ENCODE results near the gene FGF14.

The FGF14 gene

DNA sequence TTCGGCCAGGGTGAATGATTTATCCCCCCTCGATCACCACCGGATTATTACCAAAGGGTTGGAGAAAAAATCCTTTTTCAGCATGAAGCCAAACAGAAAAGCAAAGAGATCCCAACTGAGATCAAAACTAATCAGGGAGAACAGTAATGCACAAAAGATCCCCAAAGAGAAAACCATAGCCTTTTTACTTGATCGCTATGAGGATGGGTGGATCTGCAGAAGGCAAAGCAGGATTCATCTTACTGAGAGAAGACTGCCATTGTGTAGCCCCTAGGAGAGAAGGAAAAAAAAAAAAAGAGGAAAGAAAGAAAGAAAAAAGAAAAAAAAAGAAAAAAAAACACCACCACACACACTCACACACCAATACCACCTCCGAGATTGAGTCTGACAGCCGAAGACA, at the start of gene FGF14:
Gene FGF14 (minus strand): TSS at position 283 of the 400 bp plus-strand sequence.
- no peak for DNase-seq (ENCODE audit: low read depth in 4 of 4, low spot score in 1 of 4)

DNA sequence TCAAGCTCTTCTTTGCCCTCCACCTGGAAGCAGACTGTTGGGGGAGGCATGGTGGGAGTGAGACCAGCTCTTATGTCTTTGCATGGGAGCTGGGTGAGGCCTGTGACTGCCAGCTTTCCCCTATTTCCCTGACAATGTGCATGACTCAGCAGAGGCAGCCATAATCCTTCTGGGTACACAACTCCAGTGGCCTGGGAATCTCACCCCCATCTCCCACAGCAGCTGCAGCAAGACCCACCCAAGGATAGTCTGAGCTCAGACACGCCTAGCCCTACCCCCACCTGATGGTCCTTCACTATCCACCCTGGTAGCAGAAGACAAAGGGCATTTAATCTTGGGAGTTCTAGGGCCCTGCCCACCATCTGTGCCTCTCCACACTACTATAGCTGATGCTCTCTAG, 41.4 kb upstream of the FGF14 start:
- no peak for DNase-seq (ENCODE audit: low read depth in 4 of 4, low spot score in 1 of 4)

DNA sequence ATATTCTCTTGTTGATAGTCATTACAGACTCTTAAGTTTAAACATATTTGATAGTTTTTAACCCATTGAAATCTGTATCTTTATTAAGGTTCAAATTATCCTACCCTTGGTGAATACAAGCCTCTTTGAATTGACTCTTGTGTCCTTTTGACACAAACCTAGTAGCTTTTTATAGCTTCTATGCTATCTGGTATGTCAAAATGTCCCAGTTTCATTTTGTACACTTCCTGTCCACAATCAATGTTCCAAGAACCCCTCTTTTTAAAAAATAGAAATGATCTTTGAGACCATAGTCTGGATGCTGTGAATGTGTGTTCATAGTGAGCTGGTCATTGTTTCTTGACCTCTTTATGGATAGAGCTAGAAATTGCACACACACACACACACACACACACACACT, 39.2 kb upstream of the FGF14 start:
- no peak for DNase-seq (ENCODE audit: low read depth in 4 of 4, low spot score in 1 of 4)

DNA sequence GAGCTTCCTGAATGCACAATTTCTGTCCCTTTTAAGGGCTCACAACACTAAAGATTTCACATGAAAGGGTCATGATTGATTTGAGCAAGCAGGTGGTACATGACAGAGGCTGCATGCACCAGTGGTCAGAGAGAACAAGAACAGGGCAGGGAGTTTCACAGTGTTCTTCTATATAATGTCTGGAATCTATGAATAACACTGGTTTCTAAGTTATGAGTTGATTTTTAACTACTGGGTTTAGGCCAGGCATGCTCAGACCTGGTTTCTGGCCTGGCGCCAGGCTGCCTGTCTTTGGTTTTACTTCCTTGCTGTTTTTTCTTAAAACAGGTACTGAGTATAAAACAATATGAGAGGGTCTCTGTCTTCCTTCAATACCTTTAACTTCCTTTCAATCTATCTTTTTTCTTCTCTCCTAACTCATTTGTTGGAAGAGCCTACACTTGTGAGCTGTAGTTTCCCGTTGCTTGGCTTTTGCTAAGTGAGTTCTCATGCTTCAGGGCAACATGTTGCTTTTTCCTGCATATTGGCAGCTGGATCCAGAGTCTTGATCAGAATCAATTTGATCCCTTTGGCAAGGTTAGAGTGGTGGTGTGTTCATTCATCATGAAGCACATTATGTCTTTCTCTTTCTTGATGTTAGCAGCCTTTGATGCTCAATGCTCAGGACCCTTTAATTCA, 38.5 kb upstream of the FGF14 start:
- DNase-seq (ENCODE audit: low read depth in 4 of 4, low spot score in 1 of 4): no peak

DNA sequence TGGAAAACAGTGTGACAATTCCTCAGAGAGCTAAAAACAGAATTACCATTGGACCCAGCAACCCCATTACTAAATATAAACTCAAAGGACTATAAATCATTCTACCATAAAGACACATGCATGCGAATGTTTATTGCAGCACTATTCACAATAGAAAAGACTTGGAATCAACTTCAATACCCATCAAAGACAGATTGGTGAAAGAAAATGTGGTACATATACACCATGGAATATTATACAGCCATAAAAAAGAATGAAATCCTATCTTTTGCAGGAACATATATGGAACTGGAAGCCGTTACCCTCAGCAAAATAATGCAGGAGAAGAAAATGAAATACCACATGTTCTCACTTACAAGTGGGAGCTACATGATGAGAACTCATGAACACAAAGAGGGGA, 20.8 kb upstream of the FGF14 start:
- DNase-seq (ENCODE audit: low read depth in 4 of 4, low spot score in 1 of 4): no peak

DNA sequence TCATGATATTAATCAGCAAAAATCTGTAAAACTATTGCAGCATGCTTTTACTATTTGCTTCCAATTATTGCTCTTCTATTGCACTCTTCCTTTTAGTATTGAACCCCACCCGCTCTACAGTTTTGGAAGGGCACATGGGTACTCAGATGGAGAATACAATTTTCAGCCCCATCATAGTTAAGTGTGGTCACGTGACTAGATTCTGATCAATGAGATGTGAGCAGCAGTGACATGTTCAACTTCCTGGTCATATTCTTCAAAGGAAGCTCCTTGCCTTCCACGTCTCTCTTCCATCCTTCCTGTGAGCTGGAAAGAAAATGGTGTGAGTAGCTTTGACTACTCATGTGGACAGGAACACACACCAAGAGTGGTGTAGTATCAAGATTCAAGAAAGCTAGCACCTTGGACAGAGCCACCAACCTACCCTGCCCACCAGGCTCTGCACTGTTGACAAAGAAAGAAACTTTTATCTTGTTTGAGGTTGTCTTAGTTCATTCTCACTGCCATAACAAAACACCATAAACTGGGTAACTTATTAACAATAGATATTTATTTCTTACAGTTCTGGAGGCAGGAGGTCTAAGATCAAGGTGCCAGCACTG, 3.8 kb upstream of the FGF14 start:
- DNase-seq (ENCODE audit: low read depth in 4 of 4, low spot score in 1 of 4): no peak

DNA sequence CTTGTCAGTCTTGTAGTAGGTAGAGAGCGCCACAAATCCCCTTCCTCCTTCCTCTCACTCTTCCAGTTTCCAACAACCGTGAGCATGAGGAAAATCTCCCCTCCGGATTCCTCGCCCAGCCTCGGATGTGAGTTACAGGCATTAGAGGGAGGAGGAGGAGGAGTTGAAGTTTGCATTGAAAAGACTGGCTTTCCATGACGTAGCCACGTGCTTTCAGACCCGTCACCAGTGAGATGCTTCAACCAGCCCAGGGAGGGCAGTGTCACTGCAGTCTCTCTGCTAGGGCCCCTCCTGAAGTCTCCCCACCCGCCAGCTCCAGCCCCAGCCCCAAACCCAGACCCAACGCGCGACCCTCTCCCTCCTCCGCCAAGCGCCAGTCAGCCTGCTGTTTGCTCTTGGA, 442 bp upstream of the FGF14 start:
- peak in 1 of 4 experiments; percentile 15 for DNase-seq (ENCODE audit: low read depth in 4 of 4, low spot score in 1 of 4)

DNA sequence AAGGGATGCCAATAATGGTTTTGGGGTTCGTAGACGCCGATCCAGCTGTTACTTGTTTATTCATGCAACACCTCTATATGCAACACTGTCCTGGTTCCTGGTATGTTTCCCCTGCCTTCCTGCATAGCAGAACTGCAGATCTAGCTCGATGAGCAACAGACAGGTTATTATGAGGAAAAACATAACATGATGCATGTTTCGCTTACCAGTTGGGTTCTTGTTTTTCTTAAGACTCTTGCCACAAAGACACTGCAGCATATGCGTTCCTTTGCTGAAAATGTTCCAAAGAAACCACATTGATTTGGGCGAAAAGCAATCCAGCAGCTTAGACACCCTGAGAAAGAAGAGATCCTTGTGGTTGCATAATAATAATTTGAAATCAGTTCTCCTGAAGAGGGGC, 583 bp downstream of the FGF14 start:
- no peak for DNase-seq (ENCODE audit: low read depth in 4 of 4, low spot score in 1 of 4)

DNA sequence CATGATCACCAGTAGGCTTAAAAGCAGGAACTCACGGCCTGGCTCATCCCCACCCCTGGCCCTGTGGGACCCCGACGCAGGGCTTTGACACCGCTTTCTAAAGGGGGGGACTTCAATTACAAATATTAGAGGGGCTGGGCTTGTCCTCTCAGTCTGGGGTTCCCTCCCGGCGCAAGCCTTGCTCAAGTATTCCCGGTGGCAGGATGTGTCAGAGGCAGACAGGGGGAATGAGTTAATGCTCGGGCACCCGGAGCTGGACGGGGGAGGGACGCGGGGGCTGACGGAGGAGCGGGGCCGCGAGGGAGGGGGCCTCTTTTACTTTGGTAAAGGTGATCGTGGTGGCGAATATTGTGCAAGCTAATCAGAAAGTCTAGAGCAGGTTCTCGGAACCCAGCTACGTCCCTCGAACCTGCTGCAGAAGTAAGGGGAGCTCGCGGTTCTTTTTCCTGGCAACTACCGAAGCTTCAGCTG, 1.1 kb downstream of the FGF14 start:
- DNase-seq (ENCODE audit: low read depth in 4 of 4, low spot score in 1 of 4): no peak

DNA sequence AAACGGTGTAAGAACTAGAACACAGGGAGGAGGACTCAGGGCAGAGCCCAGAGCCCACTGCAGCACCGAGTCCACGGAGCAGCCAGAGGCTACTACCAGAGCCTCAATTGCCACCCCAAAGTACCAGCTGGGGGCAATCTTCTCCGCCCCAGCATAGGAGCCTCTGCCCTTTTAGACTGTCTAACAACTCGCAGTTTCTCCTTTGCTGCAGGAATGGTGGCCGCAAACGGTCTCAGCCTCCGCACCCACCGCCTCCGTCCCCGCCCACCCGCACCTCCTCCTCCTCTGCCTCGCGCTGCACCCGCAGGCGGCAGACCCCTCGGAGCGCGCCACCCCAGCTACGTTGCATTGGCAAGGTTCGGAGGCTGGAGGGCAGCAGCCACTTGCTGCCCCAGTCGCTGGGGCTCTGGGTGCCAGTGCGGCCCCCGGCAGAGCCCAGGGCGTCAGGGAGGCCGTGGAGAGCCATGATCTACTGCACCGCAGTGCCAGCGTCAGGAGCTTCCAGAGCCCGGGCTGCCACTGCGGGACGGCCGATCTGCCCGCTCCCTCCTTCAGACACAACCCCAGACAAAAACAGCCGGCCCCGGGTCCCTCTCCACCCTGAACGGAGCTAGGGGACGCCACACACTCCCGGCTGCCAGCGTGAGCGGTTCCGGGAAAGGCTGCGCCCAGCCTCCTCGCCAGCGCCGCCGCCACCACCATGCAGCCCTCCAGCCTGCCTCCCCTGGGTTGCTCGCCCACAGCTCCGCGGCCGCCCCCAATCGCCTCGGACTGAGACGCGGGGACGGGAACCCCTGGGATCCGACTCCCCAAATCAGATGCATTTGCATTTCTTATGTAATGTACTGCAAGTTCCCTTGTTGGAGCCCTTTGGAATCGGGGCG, 1.8 kb downstream of the FGF14 start:
- DNase-seq (ENCODE audit: low read depth in 4 of 4, low spot score in 1 of 4): no peak

DNA sequence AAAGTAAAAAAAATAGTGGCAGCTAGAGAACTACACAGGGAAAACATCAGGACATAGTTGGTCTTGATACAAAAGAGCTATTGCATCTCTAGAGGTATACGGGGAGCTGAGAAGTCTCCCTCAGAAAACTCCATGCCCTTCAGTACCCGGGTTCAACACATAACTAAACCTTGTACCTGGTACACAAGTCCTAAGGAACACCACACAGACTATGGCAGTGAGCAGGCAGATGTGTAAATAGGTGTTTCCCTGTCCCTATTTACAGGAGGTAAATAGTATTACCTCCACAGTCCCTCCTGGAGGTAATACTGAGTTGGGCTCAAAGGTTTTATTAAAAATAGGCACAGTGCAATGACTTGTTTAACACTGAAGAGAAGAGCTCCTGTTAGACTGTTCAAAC, 5.9 kb downstream of the FGF14 start:
- no peak for DNase-seq (ENCODE audit: low read depth in 4 of 4, low spot score in 1 of 4)

DNA sequence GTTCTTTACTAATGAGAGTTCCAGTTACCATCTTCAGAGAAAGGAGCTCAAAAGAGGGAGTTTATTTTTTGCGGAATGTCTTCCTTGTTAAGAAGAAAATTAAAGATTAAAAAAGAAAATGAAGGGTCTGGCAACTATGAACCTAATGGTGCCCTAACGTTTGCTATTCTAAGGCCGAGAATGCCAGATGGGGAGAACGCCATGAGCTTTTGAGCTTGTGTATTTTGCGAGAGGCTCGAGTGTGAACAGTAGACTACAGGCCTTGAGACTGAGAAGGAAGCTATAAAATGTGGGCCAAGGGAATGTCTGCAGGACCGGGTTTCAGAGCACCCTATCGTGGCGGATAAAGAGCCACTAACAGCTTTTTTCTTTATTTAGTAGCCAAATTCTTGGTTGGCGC, 6.7 kb downstream of the FGF14 start:
- no peak for DNase-seq (ENCODE audit: low read depth in 4 of 4, low spot score in 1 of 4)

DNA sequence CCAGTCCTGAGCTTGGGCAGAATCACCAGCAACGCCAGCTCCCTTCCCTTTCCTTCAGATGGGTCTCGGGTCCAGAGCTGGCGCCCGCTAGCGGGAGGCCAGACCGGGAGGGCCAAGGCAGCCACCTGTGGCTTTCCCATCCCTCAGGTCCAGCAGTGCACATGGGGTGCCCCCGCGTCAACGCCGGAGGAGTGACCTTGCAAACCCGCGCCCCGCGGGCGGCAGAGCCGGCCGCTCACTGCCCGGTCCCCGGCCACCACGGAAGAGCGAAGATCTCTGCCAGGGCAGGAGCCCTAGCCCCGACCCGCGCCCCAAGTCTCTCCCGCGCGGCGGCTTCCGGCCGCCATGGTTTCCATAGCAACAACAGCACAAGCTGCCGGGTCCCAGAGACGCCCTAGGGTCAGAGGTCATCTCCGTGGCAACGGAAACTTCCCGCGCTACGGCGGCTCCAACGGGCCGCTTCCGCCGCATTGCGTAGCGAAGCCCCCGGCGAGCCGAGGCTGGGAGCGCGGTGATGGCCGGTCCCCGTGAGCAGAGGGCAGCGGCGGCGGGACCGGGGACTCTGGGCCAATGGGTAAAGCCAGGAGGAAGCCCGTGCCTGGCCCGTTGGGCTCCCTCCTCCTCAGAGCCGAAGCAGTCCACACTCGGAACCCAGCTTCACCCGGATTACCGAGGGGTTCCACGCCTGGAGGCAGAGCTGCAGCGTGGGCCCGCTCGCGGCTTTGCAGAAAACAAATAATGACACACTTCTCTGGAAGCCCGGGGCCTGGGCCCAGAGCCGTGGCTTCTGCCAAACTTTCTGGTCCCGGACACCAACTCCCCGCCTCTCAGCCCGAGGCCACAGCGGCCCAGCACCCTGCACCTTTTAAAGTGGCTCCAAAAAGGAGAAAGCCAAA, 7.4 kb downstream of the FGF14 start:
- DNase-seq (ENCODE audit: low read depth in 4 of 4, low spot score in 1 of 4): peak; percentile 91 to 96 (median 95)

DNA sequence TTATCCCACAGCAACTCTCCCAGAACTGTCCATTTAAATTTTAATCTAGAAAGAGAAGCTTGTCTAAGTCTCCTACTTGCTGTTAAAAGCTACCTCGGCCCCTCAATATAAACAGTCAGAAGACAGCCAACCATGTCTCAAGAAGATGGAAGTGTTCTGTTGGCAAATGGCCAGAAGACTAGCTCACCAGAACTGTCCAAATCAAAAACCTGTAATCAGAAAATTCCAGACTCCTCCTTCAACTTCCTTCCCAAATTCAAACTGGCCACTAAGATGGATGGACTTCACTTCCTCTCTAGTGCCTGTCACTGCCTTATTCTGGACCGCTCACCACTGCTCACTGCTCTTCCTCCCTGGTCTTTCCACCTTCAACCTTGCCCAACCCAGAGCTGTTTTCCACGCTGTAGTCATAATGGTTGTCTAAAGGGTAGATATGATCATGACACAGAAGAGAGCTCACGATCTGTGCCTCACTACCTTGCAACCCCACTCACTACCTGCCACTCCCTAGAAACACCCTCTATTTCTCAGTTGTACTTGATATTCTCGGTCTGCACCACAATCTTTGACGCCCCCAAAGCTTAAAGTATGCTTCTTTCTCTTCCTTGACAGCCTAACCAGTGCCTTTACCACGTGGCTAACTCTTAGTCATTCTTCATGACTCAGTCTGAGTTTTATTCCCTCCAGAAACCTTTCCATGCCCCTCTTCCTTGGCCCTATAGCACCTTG, 9.2 kb downstream of the FGF14 start:
- DNase-seq (ENCODE audit: low read depth in 4 of 4, low spot score in 1 of 4): no peak

DNA sequence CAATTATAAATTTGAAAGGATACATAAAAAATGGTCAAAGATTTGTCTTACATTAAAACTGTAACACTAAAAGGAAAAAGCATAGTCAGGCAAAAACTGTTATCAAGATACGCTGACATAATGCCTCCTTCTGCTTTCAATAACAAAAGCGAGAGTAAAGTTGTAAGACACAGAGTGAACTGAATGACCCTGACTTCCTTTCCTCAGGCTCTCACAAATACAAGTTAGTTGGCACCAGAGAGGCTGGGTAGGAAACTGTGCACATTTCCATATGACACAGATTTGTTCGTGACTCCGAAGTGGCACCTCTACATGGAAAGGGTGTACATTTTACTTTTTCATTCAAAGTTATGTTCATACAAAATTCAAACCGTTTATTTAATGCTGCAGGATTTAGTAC, 15.4 kb downstream of the FGF14 start:
- DNase-seq (ENCODE audit: low read depth in 4 of 4, low spot score in 1 of 4): no peak

DNA sequence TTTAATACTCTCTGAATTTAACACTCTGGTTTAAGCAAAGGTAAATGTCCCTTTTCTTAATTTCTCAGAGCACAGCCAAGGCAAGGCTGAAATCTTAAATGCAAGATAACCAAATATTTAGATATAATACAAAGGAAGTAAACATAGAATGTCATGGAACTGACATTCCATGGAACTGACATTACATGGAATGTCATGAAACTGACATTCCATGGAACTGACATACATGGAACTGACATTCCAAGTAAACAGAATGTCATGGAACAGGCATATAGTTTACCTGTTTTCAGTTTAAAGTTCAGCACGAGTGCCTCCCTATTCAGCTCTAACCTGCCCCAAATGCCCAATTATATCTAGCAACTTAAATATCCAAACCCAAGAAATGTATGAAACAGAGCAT, 21.8 kb downstream of the FGF14 start:
- DNase-seq (ENCODE audit: low read depth in 4 of 4, low spot score in 1 of 4): no peak

DNA sequence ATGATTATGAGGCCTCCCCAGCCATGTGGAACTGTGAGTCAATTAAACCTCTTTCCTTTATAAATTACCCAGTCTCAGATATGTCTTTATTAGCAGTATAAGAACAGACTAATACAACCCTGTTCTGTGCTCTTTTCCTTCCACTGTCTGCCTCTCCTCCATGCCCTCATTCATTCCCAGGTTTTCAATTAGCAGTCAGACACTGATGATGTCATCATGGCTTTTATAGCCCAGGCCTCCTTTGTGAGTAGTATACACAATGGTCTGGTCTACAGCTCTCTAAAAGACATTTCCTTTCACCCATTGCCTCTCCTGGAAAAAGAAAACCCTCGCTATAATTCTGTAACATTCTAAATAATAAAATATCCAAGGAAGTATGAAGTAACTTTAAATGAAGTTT, 25.5 kb downstream of the FGF14 start:
- no peak for DNase-seq (ENCODE audit: low read depth in 4 of 4, low spot score in 1 of 4)

DNA sequence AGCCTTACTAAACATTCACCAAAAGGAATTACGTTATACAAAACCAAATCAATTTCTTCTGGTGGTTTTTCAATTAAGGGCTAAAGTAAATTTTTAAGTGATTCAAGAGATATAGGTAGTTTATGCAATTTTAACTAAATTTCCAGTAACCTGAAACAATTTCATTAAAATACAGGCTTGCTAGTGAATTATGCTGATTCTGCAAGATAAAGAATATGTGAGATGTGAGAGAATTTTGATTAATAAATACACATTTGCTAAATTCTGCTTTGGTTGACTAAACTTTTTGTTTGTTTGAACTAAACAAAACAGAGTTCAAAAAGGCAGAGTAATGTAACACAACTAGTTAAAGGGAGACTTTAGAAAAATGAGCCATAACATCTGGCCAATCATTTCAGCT, 27.1 kb downstream of the FGF14 start:
- no peak for DNase-seq (ENCODE audit: low read depth in 4 of 4, low spot score in 1 of 4)

DNA sequence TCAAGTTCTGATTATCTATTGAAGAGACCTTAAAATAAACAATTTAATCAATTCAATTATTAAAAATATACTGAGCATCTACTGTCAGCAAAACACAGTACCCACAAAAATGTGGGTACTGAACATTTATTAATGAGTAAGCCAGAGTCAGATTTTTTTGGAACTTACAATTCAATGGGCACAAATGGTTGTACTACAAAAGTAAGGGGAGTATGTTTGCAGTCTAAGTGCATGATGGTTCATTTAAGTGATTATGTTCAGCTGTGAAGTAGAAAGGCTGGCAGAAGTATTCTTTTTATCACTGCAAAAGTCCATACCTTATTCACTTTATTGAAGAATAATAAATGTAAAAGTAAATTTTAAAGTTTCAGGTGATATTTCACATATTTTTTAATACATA, 27.6 kb downstream of the FGF14 start:
- DNase-seq (ENCODE audit: low read depth in 4 of 4, low spot score in 1 of 4): no peak

DNA sequence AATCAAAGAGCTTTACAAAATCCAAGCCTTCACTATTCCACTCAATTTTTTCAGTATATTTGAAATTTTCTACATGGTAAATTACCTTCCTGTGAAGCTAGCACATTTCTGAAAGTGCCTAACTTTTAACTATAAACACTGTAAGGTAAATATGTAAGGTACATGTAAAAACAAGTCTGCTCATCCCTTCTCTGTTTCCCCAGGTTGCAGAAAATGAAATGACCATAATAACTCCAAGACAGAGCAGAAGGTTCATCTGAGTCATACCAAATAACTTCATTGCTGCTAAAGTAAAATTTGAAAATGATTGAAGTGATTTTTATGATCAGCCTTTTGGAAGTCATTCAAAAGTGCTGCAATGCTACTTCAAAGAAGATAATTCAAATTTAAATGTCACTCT, 28.6 kb downstream of the FGF14 start:
- DNase-seq (ENCODE audit: low read depth in 4 of 4, low spot score in 1 of 4): no peak
